IMR-90 (cell line): ENCODE data around the gene POLR3A. TPM values are rescaled to one million over a fixed set of nuclear protein-coding genes. Genes with fewer than 3 reads are reported as not detected.
"Not testable (repeated sequence)": the region's sequence is repeated elsewhere in the genome, so short reads cannot be mapped to it uniquely, and the experiment has no call there.

Experiments
- ATAC-seq: fragments of 200-7000 bp; cut with Tn5 transposase; 2 replicates; pipeline ENCODE4 v1.9.1; 2020; ENCODE audit warnings: low read depth, mild to moderate bottlenecking, moderate library complexity
- BruUV-seq: library from RNA; stranded (reverse); fragments of 400-500 nt; replicated peaks from 2 replicates; lab custom pipeline; 2021; lab: Mats Ljungman, UMichigan
- CTCF ChIA-PET: fragments of 300-600 bp; formaldehyde crosslinking; extraction: SDS; loops from one replicate; lab custom pipeline; 2021; ENCODE audit warnings: antibody characterized with exemption; lab: Yijun Ruan, JAX
- POLR2A ChIA-PET: fragments of 300-600 bp; sonication (Branson Sonifier 250); formaldehyde crosslinking; loops from one replicate; lab custom pipeline; 2022; ENCODE audit warnings: antibody characterized with exemption; ENCODE audit not compliant: unreplicated experiment; lab: Charles Lee
- DNase-seq: peaks from one replicate; pipeline ENCODE4 v3.0.0; 2013
- H2AFZ ChIP-seq: replicated peaks from 2 replicates; pipeline ENCODE3; 2013; ENCODE audit warnings: low read length, mild to moderate bottlenecking; ENCODE audit not compliant: poor library complexity
- H2AK5ac ChIP-seq: 2 replicates; pipeline ENCODE4 v1.6.1; 2013; ENCODE audit warnings: low read depth, low read length, inconsistent platforms
- H2AK9ac ChIP-seq: replicated peaks from 2 replicates; pipeline ENCODE3; 2013; ENCODE audit warnings: mild to moderate bottlenecking, low read depth, low read length, moderate library complexity; ENCODE audit not compliant: poor library complexity
- H2BK120ac ChIP-seq: 2 replicates; pipeline ENCODE4 v1.6.1; 2013; ENCODE audit warnings: low read depth, low read length, inconsistent platforms
- H2BK15ac ChIP-seq: 3 replicates; pipeline ENCODE4 v1.6.1; 2013; ENCODE audit warnings: low read depth, low read length, inconsistent platforms
- H2BK20ac ChIP-seq: 2 replicates; pipeline ENCODE4 v1.6.1; 2013; ENCODE audit warnings: low read depth, mild to moderate bottlenecking, inconsistent platforms, low read length, moderate library complexity
- H2BK5ac ChIP-seq: 2 replicates; pipeline ENCODE4 v1.6.1; 2013; ENCODE audit warnings: mild to moderate bottlenecking, low read depth, low read length, inconsistent platforms; ENCODE audit not compliant: poor library complexity, severe bottlenecking
- H3K14ac ChIP-seq: replicated peaks from 2 replicates; pipeline ENCODE4 v1.6.1; 2013; ENCODE audit warnings: low read depth, low read length, inconsistent platforms
- H3K18ac ChIP-seq: 2 replicates; pipeline ENCODE4 v1.6.1; 2013; ENCODE audit warnings: low read depth, low read length, control low read depth
- H3K23ac ChIP-seq: 2 replicates; pipeline ENCODE4 v1.6.1; 2013; ENCODE audit warnings: low read depth, low read length, inconsistent platforms
- H3K27ac ChIP-seq: 2 replicates; pipeline ENCODE4 v1.5.1; 2013; ENCODE audit warnings: mild to moderate bottlenecking, control low read depth, low read length; ENCODE audit not compliant: insufficient read depth
- H3K27me3 ChIP-seq: 2 replicates; pipeline ENCODE4 v1.6.1; 2013; ENCODE audit warnings: low read length; ENCODE audit not compliant: control insufficient read depth, insufficient read depth
- H3K36me3 ChIP-seq: 2 replicates; pipeline ENCODE4 v1.6.1; 2013; ENCODE audit warnings: low read length, mixed read lengths; ENCODE audit not compliant: control insufficient read depth, insufficient read depth
- H3K4ac ChIP-seq: 2 replicates; pipeline ENCODE4 v1.6.1; 2013; ENCODE audit warnings: low read depth, low read length, inconsistent platforms
- H3K4me1 ChIP-seq: 2 replicates; pipeline ENCODE4 v1.6.1; 2013; ENCODE audit warnings: low read length, mixed read lengths; ENCODE audit not compliant: control insufficient read depth, insufficient read depth
- H3K4me2 ChIP-seq: 2 replicates; pipeline ENCODE4 v1.6.1; 2013; ENCODE audit warnings: low read depth, mild to moderate bottlenecking, control low read depth, low read length, moderate library complexity
- H3K4me3 ChIP-seq: 2 replicates; pipeline ENCODE4 v1.5.1; 2013; ENCODE audit warnings: low read depth, mild to moderate bottlenecking, control low read depth, low read length, moderate library complexity; ENCODE audit not compliant: insufficient read depth
- H3K56ac ChIP-seq: 2 replicates; pipeline ENCODE4 v1.6.1; 2013; ENCODE audit warnings: low read length, inconsistent platforms; ENCODE audit not compliant: insufficient read depth; ENCODE audit errors: extremely low read depth
- H3K79me1 ChIP-seq, 2 experiments: 2 replicates each; pipeline ENCODE4 v1.6.1; 2013; ENCODE audit warnings: low read length in 2 of 2, inconsistent platforms in 1 of 2, low read depth in 1 of 2
- H3K9ac ChIP-seq: 2 replicates; pipeline ENCODE4 v1.6.1; 2013; ENCODE audit warnings: low read depth, low read length, control low read depth
- H3K9me1 ChIP-seq: 2 replicates; pipeline ENCODE4 v1.6.1; 2013; ENCODE audit warnings: low read length, inconsistent platforms; ENCODE audit not compliant: insufficient read depth
- H3K9me3 ChIP-seq: 2 replicates; pipeline ENCODE4 v1.6.1; 2013; ENCODE audit warnings: low read length; ENCODE audit not compliant: control insufficient read depth, insufficient read depth
- H4K20me1 ChIP-seq: 2 replicates; pipeline ENCODE4 v1.6.1; 2013; ENCODE audit warnings: low read length, inconsistent platforms; ENCODE audit not compliant: insufficient read depth
- H4K5ac ChIP-seq: 2 replicates; pipeline ENCODE4 v1.6.1; 2013; ENCODE audit warnings: mild to moderate bottlenecking, low read depth, low read length, control low read depth
- H4K8ac ChIP-seq, 2 experiments: 2 replicates each; pipeline ENCODE4 v1.6.1; 2013; ENCODE audit warnings: low read depth in 2 of 2, low read length in 2 of 2, control low read depth in 1 of 2, inconsistent platforms in 1 of 2
- H4K91ac ChIP-seq: 2 replicates; pipeline ENCODE4 v1.6.1; 2013; ENCODE audit warnings: low read depth, low read length, inconsistent platforms; ENCODE audit not compliant: insufficient read depth
- WGBS, 2 experiments: methylation state at CpG; one replicate each; pipeline versions ENCODE4 v1.1.5 to v1.1.7; 2013; ENCODE audit warnings: missing lambda C conversion rate in 2 of 2; ENCODE audit not compliant: insufficient read length in 1 of 2; ENCODE audit errors: extremely low coverage in 2 of 2; 5-methylcytosine and 5-hydroxymethylcytosine counted together
- dilution Hi-C: fragments of 300-500 bp; cut with HindIII; formaldehyde crosslinking; loops from one replicate; pipeline ENCODE4 v1.14.3; 2018; ENCODE audit warnings: low sequenced_read_pairs; ENCODE audit not compliant: unreplicated experiment
- in situ Hi-C: fragments of 300-500 bp; cut with MboI; formaldehyde crosslinking; loops from 3 replicates; pipeline ENCODE4 v1.14.3; 2019; ENCODE audit warnings: low sequenced_read_pairs, inconsistent platforms, mixed read lengths
- intact Hi-C: fragments of 100-400 bp; cut with micrococcal nuclease; formaldehyde crosslinking; loops from 2 replicates; pipeline ENCODE4 v1.10.0; 2022
- polyA plus RNA-seq, 3 experiments: library from polyadenylated mRNA; depleted of rRNA; stranded (reverse); fragments of >200 nt; gene quantifications; 2 replicates each; pipeline ENCODE4 v1.2.3, GENCODE V29; 2012; ENCODE audit warnings: low replicate concordance in 1 of 3
- total RNA-seq: library from RNA; depleted of rRNA; stranded (reverse); fragments of >200 nt; gene quantifications from 2 replicates; pipeline ENCODE4 v1.2.3, GENCODE V29; 2012

Gene POLR3A
- total and polyA plus RNA-seq, 2 of the 4 experiments (the other 2 are of a cell fraction) = 11.9 to 24.4 TPM

DNA sequence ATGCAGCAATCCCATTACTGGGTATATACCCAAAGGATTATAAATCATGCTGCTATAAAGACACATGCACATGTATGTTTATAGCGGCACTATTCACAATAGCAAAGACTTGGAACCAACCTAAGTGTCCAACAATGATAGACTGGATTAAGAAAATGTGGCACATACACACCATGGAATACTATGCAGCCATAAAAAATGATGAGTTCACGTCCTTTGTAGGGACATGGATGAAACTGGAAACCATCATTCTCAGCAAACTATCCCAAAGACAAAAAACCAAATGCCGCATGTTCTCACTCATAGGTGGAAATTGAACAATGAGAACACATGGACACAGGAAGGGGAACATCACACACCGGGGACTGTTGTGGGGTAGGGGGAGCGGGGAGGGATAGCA is 30.5 kb downstream of the POLR3A start:
- H3K79me1 ChIP-seq, intact Hi-C loops, H2AFZ ChIP-seq, dilution Hi-C loops, H3K9me1 ChIP-seq, H3K27ac ChIP-seq, H3K4me3 ChIP-seq, H3K56ac ChIP-seq, H4K8ac ChIP-seq, H3K9me3 ChIP-seq, H2AK9ac ChIP-seq, DNase-seq, ATAC-seq, H2AK5ac ChIP-seq, H3K27me3 ChIP-seq, H3K4me2 ChIP-seq, H3K4me1 ChIP-seq, H4K20me1 ChIP-seq, H2BK120ac ChIP-seq, BruUV-seq, H4K5ac ChIP-seq, H2BK20ac ChIP-seq, POLR2A ChIA-PET, H3K23ac ChIP-seq, H3K18ac ChIP-seq, CTCF ChIA-PET, H4K91ac ChIP-seq, H2BK5ac ChIP-seq, in situ Hi-C loops, H3K9ac ChIP-seq, H3K14ac ChIP-seq, H2BK15ac ChIP-seq, H3K4ac ChIP-seq: not testable (repeated sequence)
- WGBS, 2 experiments = no CpG with 5 or more reads among the region's 5 CpGs
- peaks cover 40% of the 10 kb centered on the region for H3K36me3 ChIP-seq
